ENCODE results near the gene ITGBL1. TPM values are rescaled to one million over a fixed set of nuclear protein-coding genes. Genes with fewer than 3 reads are reported as not detected.

ITGBL1 gene
- total and polyA plus RNA-seq, 2 of the 4 experiments (the other 2 are of a cell fraction): 22.2 to 24.2 TPM

Other genes starting within 250 kb of the ITGBL1 start
- gene NALCN, start 36.2 kb upstream of the ITGBL1 start, total RNA-seq (2012; rRNA removed): 4.8 and 5.6 TPM in 2 replicates
- gene NALCN, start 36.2 kb upstream of the ITGBL1 start, polyA plus RNA-seq (2012; rRNA removed): 2.0 and 2.9 TPM in 2 replicates

Data from IMR-90 (cell line).